ENCODE data around the gene SIK3.

- TF ChIP-seq, protein P1, sequence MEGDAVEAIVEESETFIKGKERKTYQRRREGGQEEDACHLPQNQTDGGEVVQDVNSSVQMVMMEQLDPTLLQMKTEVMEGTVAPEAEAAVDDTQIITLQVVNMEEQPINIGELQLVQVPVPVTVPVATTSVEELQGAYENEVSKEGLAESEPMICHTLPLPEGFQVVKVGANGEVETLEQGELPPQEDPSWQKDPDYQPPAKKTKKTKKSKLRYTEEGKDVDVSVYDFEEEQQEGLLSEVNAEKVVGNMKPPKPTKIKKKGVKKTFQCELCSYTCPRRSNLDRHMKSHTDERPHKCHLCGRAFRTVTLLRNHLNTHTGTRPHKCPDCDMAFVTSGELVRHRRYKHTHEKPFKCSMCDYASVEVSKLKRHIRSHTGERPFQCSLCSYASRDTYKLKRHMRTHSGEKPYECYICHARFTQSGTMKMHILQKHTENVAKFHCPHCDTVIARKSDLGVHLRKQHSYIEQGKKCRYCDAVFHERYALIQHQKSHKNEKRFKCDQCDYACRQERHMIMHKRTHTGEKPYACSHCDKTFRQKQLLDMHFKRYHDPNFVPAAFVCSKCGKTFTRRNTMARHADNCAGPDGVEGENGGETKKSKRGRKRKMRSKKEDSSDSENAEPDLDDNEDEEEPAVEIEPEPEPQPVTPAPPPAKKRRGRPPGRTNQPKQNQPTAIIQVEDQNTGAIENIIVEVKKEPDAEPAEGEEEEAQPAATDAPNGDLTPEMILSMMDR (IDR thresholded peaks at IDR 0.05; ENCODE audit: low read depth, low read length), result no peak
- no peak for TF ChIP-seq POLR2A (IDR thresholded peaks at IDR 0.05; ENCODE audit: extremely low read depth, insufficient read length)
Measured at GRCh38 chr11:116953530-116954285, 144.5 kb downstream of the SIK3 start.
